Fibroblast of lung (primary cell): Measurements from ENCODE around the gene COL4A1.

Experiments used
- CTCF ChIP-seq, 2 donors: IDR thresholded peaks in 1 of 2; conservative IDR thresholded peaks in 1 of 2; 1 replicate in 1 of 2; 2 replicates in 1 of 2; pipeline ENCODE4 v1.5.1; 2011 to 2012; ENCODE audit warnings: low read length in 2 of 2, control low read depth in 1 of 2, inconsistent platforms in 1 of 2, low read depth in 1 of 2, mild to moderate bottlenecking in 1 of 2
- EZH2 ChIP-seq: IDR thresholded peaks from 2 replicates; pipeline ENCODE4 v1.5.1; 2012; ENCODE audit warnings: low read length, control low read depth, mild to moderate bottlenecking; ENCODE audit errors: missing control alignments

- no peak for TF ChIP-seq EZH2
- TF ChIP-seq CTCF (conservative IDR thresholded peaks at IDR 0.05 in 1 of 2, IDR thresholded peaks at IDR 0.05 in 1 of 2; ENCODE audit: low read depth in 1 of 2, low read length in 2 of 2) = no peak
Measured at GRCh38 chr13:110330491-110331011, 23.6 kb upstream of the COL4A1 start.
